Cardiac fibroblast (primary cell): ENCODE results near the gene LRFN2.

Source experiments
- DNase-seq, 2 donors: peaks; one replicate each; pipeline versions ENCODE4 v3.0.0 to v3.0.0-alpha.2; 2010; ENCODE audit warnings: low read depth in 2 of 2
- H3K4me3 ChIP-seq, 2 donors: replicated peaks in 1 of 2; 1 replicate in 1 of 2; 2 replicates in 1 of 2; pipeline ENCODE4 v1.5.1; 2011; ENCODE audit warnings: low read depth in 2 of 2, low read length in 2 of 2, mild to moderate bottlenecking in 2 of 2, moderate library complexity in 1 of 2
- CTCF ChIP-seq: IDR thresholded peaks from one replicate; pipeline ENCODE4 v1.5.1; 2011; ENCODE audit warnings: low read depth, mild to moderate bottlenecking, low read length, inconsistent platforms

The LRFN2 gene

GRCh38 chr6:40352006-40352405, 235.2 kb downstream of the LRFN2 start:
- no peak for DNase-seq
- H3K4me3 ChIP-seq: no peak overlapping the region
- no peak for TF ChIP-seq CTCF

DNA sequence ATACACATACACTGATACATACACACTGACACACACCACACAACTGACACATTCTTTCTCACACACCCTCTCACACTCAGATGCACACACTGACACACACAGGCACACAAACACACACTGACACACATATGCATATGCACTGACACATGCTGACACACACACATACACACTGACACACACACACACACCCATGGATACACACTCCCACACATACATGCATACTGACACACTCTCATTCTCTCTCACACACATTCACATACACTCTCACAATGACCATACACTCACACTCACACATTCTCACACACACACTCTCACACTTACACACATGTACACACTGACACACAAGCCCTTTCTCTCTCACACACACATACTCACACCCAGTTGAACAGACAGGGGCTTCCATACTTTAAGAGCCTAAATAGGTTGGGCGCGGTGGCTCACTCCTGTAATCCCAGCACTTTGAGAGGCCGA, 236.4 kb downstream of the LRFN2 start:
- no peak overlapping the region for H3K4me3 ChIP-seq
- no peak for DNase-seq
- TF ChIP-seq CTCF: no peak

GRCh38 chr6:40349901-40350746, 237.0 kb downstream of the LRFN2 start:
- no peak for TF ChIP-seq CTCF
- no peak for DNase-seq
- H3K4me3 ChIP-seq: no peak overlapping the region

DNA sequence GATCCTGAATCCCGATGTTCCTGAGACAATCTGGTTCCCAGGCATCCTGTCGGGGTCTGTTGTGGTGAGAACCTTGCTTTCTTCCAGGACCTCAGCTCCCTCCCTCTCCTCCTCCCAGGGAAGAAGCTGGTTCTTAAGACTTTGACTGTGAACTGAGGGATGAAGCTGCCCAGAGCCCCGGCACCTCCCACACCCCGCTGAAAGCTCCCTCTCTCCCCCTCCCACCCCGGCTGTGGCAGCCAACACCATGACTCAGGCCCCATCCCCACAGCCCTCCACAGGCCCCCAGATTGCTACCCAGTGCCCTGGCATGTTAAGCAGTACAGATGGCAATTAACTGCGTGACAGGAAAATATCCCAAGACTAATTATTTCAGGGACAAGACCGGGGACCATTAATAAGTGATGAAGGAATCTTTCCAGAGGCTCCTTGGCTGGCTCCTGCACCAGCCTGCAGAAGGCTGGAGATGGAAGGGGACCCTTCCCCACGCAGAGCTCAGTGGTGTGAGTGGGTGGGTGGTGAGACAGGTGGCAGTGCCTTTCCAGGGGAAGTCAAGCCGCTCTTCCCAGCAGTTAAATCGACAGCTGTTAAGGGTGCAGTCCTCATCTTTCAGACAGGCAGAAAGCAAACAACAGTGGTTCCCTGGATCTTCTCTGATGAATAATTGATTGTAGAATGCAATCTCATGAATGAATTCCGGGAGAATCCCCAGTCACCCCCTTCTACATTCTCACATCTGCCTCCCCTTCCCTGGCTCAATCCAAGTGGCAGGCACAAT, 237.9 kb downstream of the LRFN2 start:
- no peak for TF ChIP-seq CTCF
- no peak for DNase-seq

GRCh38 chr6:40348591-40348990, 238.6 kb downstream of the LRFN2 start:
- H3K4me3 ChIP-seq: no peak overlapping the region
- DNase-seq: no peak
- no peak for TF ChIP-seq CTCF

More for the DNA sequence above, 237.9 kb downstream of the LRFN2 start:
- H3K4me3 ChIP-seq: no peak overlapping the region

- H3K4me3 ChIP-seq: no peak overlapping the region
- no peak for DNase-seq
These were observed 239.6 kb downstream of the LRFN2 start for GRCh38 chr6:40347571-40348011.

More at GRCh38 chr6:40347571-40348011, 239.6 kb downstream of the LRFN2 start:
- no peak for TF ChIP-seq CTCF
